BLaER1 (cell line): ENCODE data around the gene KLHL41.
"Not testable (repeated sequence)": the region's sequence is repeated elsewhere in the genome, so short reads cannot be mapped to it uniquely, and the experiment has no call there.

ENCODE experiments used
- H3K27ac ChIP-seq: shearing (Covaris generic); formaldehyde crosslinking; 2 replicates; pipeline ENCODE4 v1.8.1; 2022
- H3K27me3 ChIP-seq: shearing (Covaris generic); formaldehyde crosslinking; 2 replicates; pipeline ENCODE4 v1.8.1; 2022
- H3K36me3 ChIP-seq: shearing (Covaris generic); formaldehyde crosslinking; 2 replicates; pipeline ENCODE4 v1.8.1; 2022
- H3K4me1 ChIP-seq: shearing (Covaris generic); formaldehyde crosslinking; 2 replicates; pipeline ENCODE4 v1.8.1; 2022
- H3K4me2 ChIP-seq: shearing (Covaris generic); formaldehyde crosslinking; 2 replicates; pipeline ENCODE4 v1.8.1; 2022
- H3K4me3 ChIP-seq: shearing (Covaris generic); formaldehyde crosslinking; 2 replicates; pipeline ENCODE4 v1.8.1; 2022
- H3K9ac ChIP-seq: shearing (Covaris generic); formaldehyde crosslinking; 2 replicates; pipeline ENCODE4 v1.8.1; 2022
- H3K9me3 ChIP-seq: shearing (Covaris generic); formaldehyde crosslinking; 2 replicates; pipeline ENCODE4 v1.8.1; 2022
- H4K20me1 ChIP-seq: shearing (Covaris generic); formaldehyde crosslinking; 2 replicates; pipeline ENCODE4 v1.8.1; 2022
- Cebpa-rat ChIP-seq: shearing (Covaris generic); IDR thresholded peaks from 2 replicates; pipeline ENCODE4 v1.8.1; 2022

KLHL41 gene

GRCh38 chr2:169525434-169525833 is 15.9 kb downstream of the KLHL41 start:
- H3K27me3 ChIP-seq, result no peaks in the 10 kb centered on the region
- no peak overlapping the region for H3K4me2 ChIP-seq
- peaks cover 19% of the 10 kb centered on the region for H3K36me3 ChIP-seq
- no peak for TF ChIP-seq Cebpa-rat
- no peak overlapping the region for H3K27ac ChIP-seq
- H4K20me1 ChIP-seq, result no peaks in the 10 kb centered on the region
- H3K9ac ChIP-seq, result no peak overlapping the region
- H3K4me1 ChIP-seq, result no peaks in the 10 kb centered on the region
- H3K4me3 ChIP-seq, result no peak overlapping the region
- H3K9me3 ChIP-seq, result no peaks in the 10 kb centered on the region

- no peak overlapping the region for H3K4me3 ChIP-seq
- H4K20me1 ChIP-seq, result no peaks in the 10 kb centered on the region
- H3K9me3 ChIP-seq, result no peaks in the 10 kb centered on the region
- TF ChIP-seq Cebpa-rat, result no peak
- H3K27ac ChIP-seq, result no peak overlapping the region
- H3K4me2 ChIP-seq, result no peak overlapping the region
- H3K27me3 ChIP-seq, result no peaks in the 10 kb centered on the region
- no peak overlapping the region for H3K9ac ChIP-seq
- no peaks in the 10 kb centered on the region for H3K4me1 ChIP-seq
- peaks cover 25% of the 10 kb centered on the region for H3K36me3 ChIP-seq
Observed at GRCh38 chr2:169526451-169526850, 16.9 kb downstream of the KLHL41 start.

GRCh38 chr2:169528271-169528701 is 18.8 kb downstream of the KLHL41 start:
- no peak for TF ChIP-seq Cebpa-rat
- no peaks in the 10 kb centered on the region for H3K27me3 ChIP-seq
- H3K4me1 ChIP-seq, result no peaks in the 10 kb centered on the region
- H3K9me3 ChIP-seq, result no peaks in the 10 kb centered on the region
- peaks cover 33% of the 10 kb centered on the region for H3K36me3 ChIP-seq
- H4K20me1 ChIP-seq, result no peaks in the 10 kb centered on the region
- H3K4me3 ChIP-seq, result no peak overlapping the region
- no peak overlapping the region for H3K27ac ChIP-seq
- H3K9ac ChIP-seq, result no peak overlapping the region
- H3K4me2 ChIP-seq, result no peak overlapping the region

- not testable (repeated sequence) for H4K20me1 ChIP-seq, H3K4me2 ChIP-seq, H3K27ac ChIP-seq, H3K9ac ChIP-seq, H3K4me1 ChIP-seq, H3K9me3 ChIP-seq, H3K4me3 ChIP-seq, H3K27me3 ChIP-seq
- peaks cover 59% of the 10 kb centered on the region for H3K36me3 ChIP-seq
Observed at GRCh38 chr2:169539460-169539859, 30.0 kb downstream of the KLHL41 start.

GRCh38 chr2:169540146-169540545 is 30.6 kb downstream of the KLHL41 start:
- no peaks in the 10 kb centered on the region for H3K4me1 ChIP-seq
- no peaks in the 10 kb centered on the region for H4K20me1 ChIP-seq
- H3K27ac ChIP-seq, result no peak overlapping the region
- no peak overlapping the region for H3K9ac ChIP-seq
- no peaks in the 10 kb centered on the region for H3K9me3 ChIP-seq
- H3K27me3 ChIP-seq, result no peaks in the 10 kb centered on the region
- no peak for TF ChIP-seq Cebpa-rat
- no peak overlapping the region for H3K4me2 ChIP-seq
- H3K4me3 ChIP-seq, result no peak overlapping the region
- peaks cover 58% of the 10 kb centered on the region for H3K36me3 ChIP-seq

- no peak for TF ChIP-seq Cebpa-rat
Observed at GRCh38 chr2:169542433-169542832, 32.9 kb downstream of the KLHL41 start.

GRCh38 chr2:169546756-169547155 is 37.3 kb downstream of the KLHL41 start:
- H3K4me1 ChIP-seq, result no peaks in the 10 kb centered on the region
- no peak overlapping the region for H3K4me3 ChIP-seq
- no peak overlapping the region for H3K9ac ChIP-seq
- H3K27ac ChIP-seq, result no peak overlapping the region
- H3K36me3 ChIP-seq, result peaks cover 67% of the 10 kb centered on the region
- no peak overlapping the region for H3K4me2 ChIP-seq
- TF ChIP-seq Cebpa-rat, result no peak
- no peaks in the 10 kb centered on the region for H3K9me3 ChIP-seq
- H3K27me3 ChIP-seq, result no peaks in the 10 kb centered on the region
- H4K20me1 ChIP-seq, result no peaks in the 10 kb centered on the region

More at GRCh38 chr2:169542433-169542832, 32.9 kb downstream of the KLHL41 start:
- Histone ChIP-seq H3K9me3 (no peaks in the 10 kb centered on the region), H4K20me1 (no peaks in the 10 kb centered on the region), H3K4me2 (no peak overlapping the region), H3K36me3 (peaks cover 51% of the 10 kb centered on the region), H3K27ac (no peak overlapping the region), H3K4me3 (no peak overlapping the region), H3K9ac (no peak overlapping the region), H3K27me3 (no peaks in the 10 kb centered on the region), H3K4me1 (no peaks in the 10 kb centered on the region)

GRCh38 chr2:169561364-169561763 is 51.9 kb downstream of the KLHL41 start:
- no peaks in the 10 kb centered on the region for H3K27me3 ChIP-seq
- no peak overlapping the region for H3K9ac ChIP-seq
- TF ChIP-seq Cebpa-rat, result no peak
- no peak overlapping the region for H3K27ac ChIP-seq
- H3K4me1 ChIP-seq, result no peaks in the 10 kb centered on the region
- H3K9me3 ChIP-seq, result peaks cover 5% of the 10 kb centered on the region; the same call in 1 of the 2 replicates
- no peaks in the 10 kb centered on the region for H4K20me1 ChIP-seq
- no peak overlapping the region for H3K4me3 ChIP-seq
- no peak overlapping the region for H3K4me2 ChIP-seq
- H3K36me3 ChIP-seq, result peaks cover 56% of the 10 kb centered on the region

GRCh38 chr2:169562084-169562483 is 52.6 kb downstream of the KLHL41 start:
- H3K9ac ChIP-seq, H3K27ac ChIP-seq, H4K20me1 ChIP-seq, H3K4me2 ChIP-seq, H3K4me3 ChIP-seq, H3K27me3 ChIP-seq, H3K9me3 ChIP-seq, H3K4me1 ChIP-seq: not testable (repeated sequence)
- H3K36me3 ChIP-seq, result peaks cover 57% of the 10 kb centered on the region

GRCh38 chr2:169562519-169562918 is 53.0 kb downstream of the KLHL41 start:
- no peak overlapping the region for H3K27ac ChIP-seq
- TF ChIP-seq Cebpa-rat, result no peak

GRCh38 chr2:169565686-169566085 is 56.2 kb downstream of the KLHL41 start:
- peaks cover 36% of the 10 kb centered on the region for H3K36me3 ChIP-seq
- H3K9ac ChIP-seq, result no peak overlapping the region
- H3K4me2 ChIP-seq, result no peak overlapping the region
- H3K27ac ChIP-seq, result no peak overlapping the region
- H3K27me3 ChIP-seq, result no peaks in the 10 kb centered on the region
- no peak for TF ChIP-seq Cebpa-rat
- H3K9me3 ChIP-seq, result peaks cover 5% of the 10 kb centered on the region; the same call in 1 of the 2 replicates
- no peaks in the 10 kb centered on the region for H4K20me1 ChIP-seq
- H3K4me3 ChIP-seq, result no peak overlapping the region
- peaks cover 8% of the 10 kb centered on the region; the same call in 1 of the 2 replicates for H3K4me1 ChIP-seq

More at GRCh38 chr2:169562519-169562918, 53.0 kb downstream of the KLHL41 start:
- Histone ChIP-seq H3K27me3 (no peaks in the 10 kb centered on the region), H3K9me3 (peaks cover 5% of the 10 kb centered on the region; the same call in 1 of the 2 replicates), H3K9ac (no peak overlapping the region), H3K4me1 (no peaks in the 10 kb centered on the region), H3K4me3 (no peak overlapping the region), H3K4me2 (no peak overlapping the region), H3K36me3 (peaks cover 57% of the 10 kb centered on the region), H4K20me1 (no peaks in the 10 kb centered on the region)
